OCI-LY3 (cell line): Measurements from ENCODE around the gene OTUD7B.

Experiments
- CTCF ChIP-seq: fragments of 200-600, 300-600 bp; sonication (generic); IDR thresholded peaks from 2 replicates; pipeline ENCODE4 v1.5.1; 2014; ENCODE audit warnings: antibody characterized with exemption, low read length, low read depth
- EZH2phosphoT487 ChIP-seq: fragments of 200-600 bp; shearing (Covaris generic); IDR thresholded peaks from 2 replicates; pipeline ENCODE4 v1.6.1; 2018; ENCODE audit warnings: antibody characterized with exemption, mixed run types, low read depth

DNA sequence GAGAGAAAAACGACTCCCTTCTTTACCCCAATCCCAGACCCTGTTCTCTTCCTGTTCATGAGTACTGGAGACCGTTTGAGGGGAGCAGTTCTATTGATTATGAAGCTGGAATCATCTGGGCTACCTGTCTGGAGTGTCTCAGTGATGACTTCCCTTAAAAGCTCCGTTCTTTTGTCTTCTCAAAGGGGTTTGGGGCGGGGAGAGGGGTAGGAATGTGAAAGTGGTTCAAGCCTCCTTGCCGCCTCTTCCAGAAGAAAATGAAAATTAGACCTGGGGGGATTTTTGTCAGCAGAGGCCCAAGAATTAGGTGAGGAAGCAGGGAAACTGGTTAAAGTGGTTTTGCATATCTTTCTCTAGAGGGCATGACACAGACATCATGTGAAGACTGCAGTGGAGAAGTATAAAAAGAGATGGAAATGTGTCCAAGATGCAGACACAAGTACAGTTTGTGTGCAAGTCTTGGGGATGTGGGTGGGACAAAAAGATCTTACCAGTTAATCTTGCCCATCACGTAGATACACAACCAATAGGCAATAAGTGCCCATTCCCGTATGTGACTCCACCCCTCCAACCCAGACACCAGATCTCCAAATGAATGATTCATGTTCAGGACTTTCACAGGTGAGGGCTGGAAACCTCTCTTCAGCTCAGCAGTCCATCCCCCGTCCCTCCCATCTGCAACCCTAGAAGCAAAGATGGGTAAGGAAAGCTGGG, 73.4 kb downstream of the OTUD7B start:
- TF ChIP-seq CTCF (no peak), EZH2phosphoT487 (no peak)
